SIG-M5 (cell line): ENCODE data around the gene SLC2A13.
"Not testable (repeated sequence)": the region's sequence is repeated elsewhere in the genome, so short reads cannot be mapped to it uniquely, and the experiment has no call there.

ENCODE experiments used
- DNase-seq: peaks from one replicate; lab custom pipeline; 2025; lab: John Stamatoyannopoulos, UW

The SLC2A13 gene

GRCh38 chr12:39867631-39868327 is 238.1 kb downstream of the SLC2A13 start:
- no peak for DNase-seq

DNA sequence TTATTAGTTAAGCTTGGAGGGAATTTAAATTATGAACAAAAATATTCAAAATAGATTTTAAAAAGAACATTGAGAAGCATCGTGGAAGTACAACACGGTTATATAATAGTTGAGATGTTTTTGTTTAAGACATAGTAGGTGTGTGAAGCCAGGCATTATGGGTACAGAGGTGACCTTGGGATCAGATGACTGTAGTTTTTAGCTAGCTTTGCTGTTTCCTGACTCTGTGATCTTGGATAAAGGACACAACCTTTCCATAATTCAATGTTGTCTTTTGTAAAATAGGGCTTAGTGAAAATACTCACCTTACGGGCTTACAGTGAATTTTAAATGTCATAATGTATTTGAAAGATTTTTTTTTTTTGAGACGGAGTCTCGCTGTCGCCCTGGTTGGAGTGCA is 239.7 kb downstream of the SLC2A13 start:
- no peak for DNase-seq

DNA sequence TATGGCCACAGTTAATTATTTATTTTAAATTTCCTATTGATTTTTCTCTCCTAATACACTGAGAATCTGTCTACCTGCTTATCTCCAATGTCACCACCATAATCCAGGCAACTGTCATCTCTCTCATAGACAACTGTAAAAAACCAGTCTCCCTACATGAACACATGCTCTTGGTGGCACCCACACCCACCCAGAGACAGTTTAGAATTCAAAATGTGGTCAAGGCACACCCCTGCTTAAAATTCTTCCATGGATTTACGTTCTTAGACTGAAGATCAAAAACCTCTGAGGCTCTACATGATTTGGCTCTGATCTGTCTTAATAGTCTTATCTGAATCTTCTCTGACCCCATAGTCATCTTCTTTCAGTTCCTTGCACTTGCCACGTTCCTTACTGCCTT is 245.2 kb downstream of the SLC2A13 start:
- DNase-seq, result no peak

GRCh38 chr12:39853003-39853402 is 252.9 kb downstream of the SLC2A13 start:
- no peak for DNase-seq

GRCh38 chr12:39852346-39852745 is 253.5 kb downstream of the SLC2A13 start:
- DNase-seq, result no peak

- DNase-seq, result not testable (repeated sequence)
Measured at GRCh38 chr12:39848218-39848617, 257.7 kb downstream of the SLC2A13 start.

- DNase-seq, result no peak
Measured at GRCh38 chr12:39846971-39847650, 258.8 kb downstream of the SLC2A13 start.

- DNase-seq, result peak; percentile 41
Measured at GRCh38 chr12:39846304-39846703, 259.6 kb downstream of the SLC2A13 start.

DNA sequence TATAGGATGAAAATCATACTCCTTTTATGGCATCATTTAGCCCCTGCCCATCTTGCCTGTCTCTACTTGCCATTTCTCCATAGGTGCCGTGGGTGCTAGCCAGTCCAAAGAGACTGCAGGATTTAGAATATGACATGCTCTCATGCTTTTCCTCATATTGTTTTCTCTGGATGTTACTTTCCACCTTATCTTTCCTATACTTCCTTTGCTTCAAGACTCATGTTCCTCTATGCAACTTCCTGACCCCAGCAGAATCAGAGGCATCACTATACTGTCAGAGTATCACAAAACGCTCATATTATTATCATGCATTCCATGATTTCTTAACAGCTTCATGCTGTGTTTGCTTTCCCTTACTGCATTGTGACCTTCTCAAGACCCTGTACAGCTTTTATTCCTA is 265.5 kb downstream of the SLC2A13 start:
- DNase-seq, result no peak

DNA sequence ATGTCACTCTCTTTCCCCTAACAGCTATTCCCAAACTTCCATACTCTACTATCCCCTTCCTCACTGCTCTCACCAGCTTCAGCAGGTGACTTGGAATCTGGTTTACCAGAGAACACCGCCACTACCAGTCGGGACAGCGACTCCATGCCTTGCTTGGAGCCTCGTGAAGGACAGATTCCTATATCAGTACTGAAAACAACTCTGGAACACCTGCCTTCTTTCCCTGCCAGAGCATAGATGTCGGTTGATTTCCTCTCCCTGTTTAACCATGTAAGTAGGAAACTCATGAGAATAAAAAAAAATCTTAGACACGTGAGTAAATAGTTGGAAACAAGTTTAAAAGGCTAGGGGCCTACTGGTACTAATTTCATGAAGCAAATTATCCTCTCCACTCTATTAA is 266.8 kb downstream of the SLC2A13 start:
- DNase-seq, result no peak

DNA sequence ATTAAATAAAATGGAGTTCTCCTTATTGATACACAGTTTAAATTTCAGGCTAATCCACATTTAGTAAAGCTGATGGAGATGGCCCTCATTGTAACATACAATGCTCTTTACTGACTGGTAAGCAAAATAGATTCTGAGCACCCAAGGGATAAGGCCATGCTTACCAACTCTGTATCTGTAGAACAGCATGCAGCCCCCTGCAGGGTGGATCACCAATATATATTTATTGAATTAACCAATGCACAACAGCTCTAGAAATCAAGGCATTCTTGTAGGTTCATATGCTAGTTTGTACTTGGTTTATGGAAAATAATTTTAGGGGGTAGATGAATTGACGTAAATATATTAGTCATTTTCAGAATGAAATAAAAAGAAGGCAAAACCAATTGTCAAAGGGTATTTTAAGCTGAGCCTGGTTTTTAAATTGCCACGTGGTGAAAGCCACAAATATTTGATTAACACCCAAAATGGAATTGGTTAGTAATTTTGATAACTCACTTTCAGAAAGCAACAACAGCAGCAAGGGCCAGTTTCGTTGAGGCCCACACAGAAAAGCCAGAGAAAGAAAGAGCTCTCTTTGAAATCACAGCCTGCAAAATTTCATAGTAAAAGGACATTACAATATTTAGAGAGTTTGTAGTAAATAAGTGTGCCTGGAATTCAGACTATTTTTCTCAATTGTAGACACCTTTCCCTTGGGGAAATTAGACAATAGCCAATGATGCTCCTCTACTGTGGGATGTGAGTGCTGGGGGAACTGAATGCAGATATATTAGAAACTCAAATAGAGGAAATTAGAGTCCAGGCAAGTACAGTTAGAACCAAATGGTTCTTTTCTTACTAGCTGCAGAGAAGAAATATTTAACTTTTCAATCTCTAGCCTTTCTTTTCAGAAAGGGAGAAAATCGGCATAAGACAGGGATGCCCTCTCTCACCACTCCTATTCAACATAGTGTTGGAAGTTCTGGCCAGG is 270.1 kb downstream of the SLC2A13 start:
- no peak for DNase-seq

- DNase-seq, result no peak
Measured at GRCh38 chr12:39831587-39832315, 274.1 kb downstream of the SLC2A13 start.

- DNase-seq, result no peak
Measured at GRCh38 chr12:39830852-39831520, 274.9 kb downstream of the SLC2A13 start.

GRCh38 chr12:39830171-39830570 is 275.7 kb downstream of the SLC2A13 start:
- DNase-seq, result no peak

DNA sequence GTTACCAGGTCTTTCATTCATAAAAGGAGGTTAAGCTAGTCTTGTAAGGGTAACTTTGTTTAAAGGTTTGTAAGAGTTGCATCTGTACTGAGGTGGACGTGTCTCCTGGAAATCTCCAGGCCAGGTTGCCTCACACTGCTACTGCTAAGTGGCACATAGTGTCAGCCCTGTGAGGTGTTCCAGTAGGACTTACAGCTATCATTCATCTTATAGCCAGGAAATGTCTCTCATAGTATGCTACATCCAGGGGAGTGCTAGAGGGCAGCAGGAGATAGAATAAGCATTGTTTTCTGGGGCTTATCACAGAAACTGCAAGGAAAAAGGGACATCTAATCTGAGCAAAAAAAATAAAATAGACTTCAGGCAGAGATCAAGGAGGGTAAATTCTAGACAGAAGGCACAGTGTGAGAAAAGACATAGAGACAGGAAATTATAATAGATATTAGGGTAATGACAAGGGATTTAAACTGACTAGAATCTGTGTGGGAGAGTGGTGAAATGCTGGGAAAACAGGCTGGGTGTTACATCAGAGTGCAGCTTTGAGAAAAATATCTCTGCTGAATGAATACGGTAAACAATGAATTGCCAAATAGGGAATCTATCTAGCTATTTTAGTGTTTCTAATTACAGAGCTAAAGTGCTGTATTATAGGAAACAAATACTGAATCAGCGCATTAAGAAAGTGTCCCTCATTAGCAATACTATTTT is 281.2 kb downstream of the SLC2A13 start:
- no peak for DNase-seq

DNA sequence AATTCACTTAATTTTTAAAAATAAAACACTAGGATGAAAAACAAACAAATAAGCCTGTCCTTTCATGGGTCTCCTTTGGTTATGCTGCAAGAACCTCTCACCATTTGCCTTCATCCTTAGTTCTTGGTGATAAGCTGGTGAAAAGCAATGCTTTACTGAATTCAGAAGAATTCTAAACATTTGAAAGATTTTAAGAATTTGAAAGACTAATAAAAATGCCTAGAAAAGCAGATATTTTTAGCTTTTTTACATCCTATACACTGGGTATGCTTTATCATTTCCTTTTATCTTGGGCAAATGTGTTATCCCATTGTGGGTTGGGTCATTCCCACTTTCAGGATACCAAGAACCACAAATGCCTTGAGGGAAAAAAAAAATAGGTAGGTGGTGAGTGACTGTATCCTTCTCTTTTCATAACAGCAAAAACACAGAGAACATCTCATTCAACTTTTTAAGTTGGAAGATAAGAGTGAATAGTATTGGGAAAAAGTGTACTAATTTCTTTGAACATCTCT is 289.2 kb downstream of the SLC2A13 start:
- no peak for DNase-seq

GRCh38 chr12:39815746-39816145 is 290.1 kb downstream of the SLC2A13 start:
- no peak for DNase-seq

DNA sequence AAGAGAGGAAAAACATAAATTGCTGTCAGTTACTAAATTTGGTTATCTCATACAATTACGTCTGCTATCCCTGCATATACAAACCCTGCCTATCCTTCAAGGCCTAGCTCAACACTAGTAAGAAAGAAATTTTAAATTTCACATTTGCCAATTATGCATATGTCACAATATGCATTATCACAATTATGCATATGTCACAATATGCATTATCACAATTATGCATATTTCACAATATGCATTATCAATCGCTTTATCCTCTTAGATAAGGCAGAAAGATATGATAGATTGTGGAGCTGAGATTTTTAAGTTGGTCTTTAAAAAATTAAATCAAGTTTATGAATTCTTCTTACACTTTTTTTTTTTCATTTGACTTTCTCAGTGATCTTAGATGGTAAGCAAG is 291.3 kb downstream of the SLC2A13 start:
- no peak for DNase-seq

- DNase-seq, result no peak
Measured at GRCh38 chr12:39813776-39814175, 292.1 kb downstream of the SLC2A13 start.

DNA sequence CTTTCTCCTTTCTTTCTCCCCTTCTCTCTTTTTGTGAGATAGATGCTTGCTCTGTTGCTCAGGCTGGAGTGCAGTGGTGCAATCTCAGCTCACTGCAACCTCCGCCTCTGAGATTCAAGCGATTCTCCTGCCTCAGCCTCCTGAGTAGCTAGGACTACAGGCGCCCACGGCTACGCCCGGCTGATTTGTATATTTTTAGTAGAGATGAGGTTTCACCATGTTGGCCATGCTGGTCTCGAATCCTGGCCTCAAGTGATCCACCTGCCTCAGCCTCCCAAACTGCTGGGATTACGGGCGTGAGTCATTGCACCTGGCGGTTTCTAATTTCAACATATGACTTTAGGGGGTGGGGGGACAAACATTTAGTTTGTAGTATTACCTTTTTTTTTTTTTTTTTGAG is 293.4 kb downstream of the SLC2A13 start:
- not testable (repeated sequence) for DNase-seq
